Stomach smooth muscle (tissue), 2 donors: ENCODE data around the gene LTB.
A peak's percentile ranks its signal among the peaks of the same experiment; 100 is the strongest.

Experiments
- H3K27ac ChIP-seq: one replicate; pipeline ENCODE4 v1.7.0; 2013; ENCODE audit warnings: mild to moderate bottlenecking, low read length, inconsistent platforms
- H3K27me3 ChIP-seq, 2 donors: one replicate each; pipeline ENCODE4 v1.7.0; 2013; ENCODE audit warnings: low read length in 2 of 2; ENCODE audit not compliant: insufficient read depth in 2 of 2, control insufficient read depth in 1 of 2
- H3K36me3 ChIP-seq, 2 donors: one replicate each; pipeline ENCODE4 v1.7.0; 2013; ENCODE audit warnings: low read length in 2 of 2; ENCODE audit not compliant: control insufficient read depth in 2 of 2, insufficient read depth in 2 of 2
- H3K4me1 ChIP-seq: one replicate; pipeline ENCODE4 v1.7.0; 2013; ENCODE audit warnings: low read length; ENCODE audit not compliant: control insufficient read depth, insufficient read depth
- H3K4me3 ChIP-seq, 2 donors: one replicate each; pipeline ENCODE4 v1.7.0; 2013; ENCODE audit warnings: low read length in 2 of 2
- H3K9ac ChIP-seq, 2 donors: one replicate each; pipeline ENCODE4 v1.7.0; 2013; ENCODE audit warnings: low read length in 2 of 2, mild to moderate bottlenecking in 1 of 2
- H3K9me3 ChIP-seq, 2 donors: one replicate each; pipeline ENCODE4 v1.7.0; 2013; ENCODE audit warnings: low read length in 2 of 2; ENCODE audit not compliant: control insufficient read depth in 2 of 2
- donor health status: healthy.
- donor health status: Pancreatic carcinoma.

LTB gene

GRCh38 chr6:31574106-31575061 is 7.8 kb downstream of the LTB start:
- Histone ChIP-seq H3K9me3 (no peaks in the 10 kb centered on the region), H3K4me3 (no peak overlapping the region), H3K27ac (peak overlapping the region; percentile 49), H3K4me1 (no peaks in the 10 kb centered on the region), H3K36me3 (no peaks in the 10 kb centered on the region), H3K9ac (no peak overlapping the region), H3K27me3 (peaks cover 0 to 2% of the 10 kb centered on the region in 2 donors)

DNA sequence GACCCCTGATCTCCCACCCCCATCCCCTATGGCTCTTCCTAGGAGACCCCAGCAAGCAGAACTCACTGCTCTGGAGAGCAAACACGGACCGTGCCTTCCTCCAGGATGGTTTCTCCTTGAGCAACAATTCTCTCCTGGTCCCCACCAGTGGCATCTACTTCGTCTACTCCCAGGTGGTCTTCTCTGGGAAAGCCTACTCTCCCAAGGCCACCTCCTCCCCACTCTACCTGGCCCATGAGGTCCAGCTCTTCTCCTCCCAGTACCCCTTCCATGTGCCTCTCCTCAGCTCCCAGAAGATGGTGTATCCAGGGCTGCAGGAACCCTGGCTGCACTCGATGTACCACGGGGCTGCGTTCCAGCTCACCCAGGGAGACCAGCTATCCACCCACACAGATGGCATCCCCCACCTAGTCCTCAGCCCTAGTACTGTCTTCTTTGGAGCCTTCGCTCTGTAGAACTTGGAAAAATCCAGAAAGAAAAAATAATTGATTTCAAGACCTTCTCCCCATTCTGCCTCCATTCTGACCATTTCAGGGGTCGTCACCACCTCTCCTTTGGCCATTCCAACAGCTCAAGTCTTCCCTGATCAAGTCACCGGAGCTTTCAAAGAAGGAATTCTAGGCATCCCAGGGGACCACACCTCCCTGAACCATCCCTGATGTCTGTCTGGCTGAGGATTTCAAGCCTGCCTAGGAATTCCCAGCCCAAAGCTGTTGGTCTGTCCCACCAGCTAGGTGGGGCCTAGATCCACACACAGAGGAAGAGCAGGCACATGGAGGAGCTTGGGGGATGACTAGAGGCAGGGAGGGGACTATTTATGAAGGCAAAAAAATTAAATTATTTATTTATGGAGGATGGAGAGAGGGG is 8.8 kb downstream of the LTB start:
- H3K9ac ChIP-seq: no peak overlapping the region
- no peaks in the 10 kb centered on the region for H3K9me3 ChIP-seq
- H3K4me1 ChIP-seq: no peaks in the 10 kb centered on the region
- H3K4me3 ChIP-seq: no peak overlapping the region
- H3K27me3 ChIP-seq: peaks cover 3 to 6% of the 10 kb centered on the region in 2 donors
- H3K36me3 ChIP-seq: no peaks in the 10 kb centered on the region
- no peak overlapping the region for H3K27ac ChIP-seq

DNA sequence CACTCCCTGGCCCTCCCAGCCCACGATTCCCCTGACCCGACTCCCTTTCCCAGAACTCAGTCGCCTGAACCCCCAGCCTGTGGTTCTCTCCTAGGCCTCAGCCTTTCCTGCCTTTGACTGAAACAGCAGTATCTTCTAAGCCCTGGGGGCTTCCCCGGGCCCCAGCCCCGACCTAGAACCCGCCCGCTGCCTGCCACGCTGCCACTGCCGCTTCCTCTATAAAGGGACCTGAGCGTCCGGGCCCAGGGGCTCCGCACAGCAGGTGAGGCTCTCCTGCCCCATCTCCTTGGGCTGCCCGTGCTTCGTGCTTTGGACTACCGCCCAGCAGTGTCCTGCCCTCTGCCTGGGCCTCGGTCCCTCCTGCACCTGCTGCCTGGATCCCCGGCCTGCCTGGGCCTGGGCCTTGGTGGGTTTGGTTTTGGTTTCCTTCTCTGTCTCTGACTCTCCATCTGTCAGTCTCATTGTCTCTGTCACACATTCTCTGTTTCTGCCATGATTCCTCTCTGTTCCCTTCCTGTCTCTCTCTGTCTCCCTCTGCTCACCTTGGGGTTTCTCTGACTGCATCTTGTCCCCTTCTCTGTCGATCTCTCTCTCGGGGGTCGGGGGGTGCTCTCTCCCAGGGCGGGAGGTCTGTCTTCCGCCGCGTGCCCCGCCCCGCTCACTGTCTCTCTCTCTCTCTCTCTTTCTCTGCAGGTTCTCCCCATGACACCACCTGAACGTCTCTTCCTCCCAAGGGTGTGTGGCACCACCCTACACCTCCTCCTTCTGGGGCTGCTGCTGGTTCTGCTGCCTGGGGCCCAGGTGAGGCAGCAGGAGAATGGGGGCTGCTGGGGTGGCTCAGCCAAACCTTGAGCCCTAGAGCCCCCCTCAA is 9.9 kb downstream of the LTB start, which contains the start of gene LTA:
Gene LTA, plus strand, starts transcription at position 249 of the 871 bp plus-strand sequence. Its CDS starts 454 bp downstream, at position 703.
- Histone ChIP-seq H3K9ac (no peak within 1 kb of the TSS), H3K27ac (no peak within 1 kb of the TSS)

GRCh38 chr6:31569861-31570536 is 12.2 kb downstream of the LTB start:
- Histone ChIP-seq H3K9ac (no peak overlapping the region), H3K4me3 (no peak overlapping the region), H3K4me1 (no peaks in the 10 kb centered on the region), H3K36me3 (no peaks in the 10 kb centered on the region), H3K27ac (no peak overlapping the region), H3K27me3 (peaks cover 11 to 13% of the 10 kb centered on the region in 2 donors), H3K9me3 (no peaks in the 10 kb centered on the region)

More for the DNA sequence above, 9.9 kb downstream of the LTB start, which contains the start of gene LTA:
- Histone ChIP-seq H3K4me1 (no peaks in the 10 kb centered on the region), H3K36me3 (no peaks in the 10 kb centered on the region), H3K4me3 (no peak within 1 kb of the TSS), H3K27me3 (peaks cover 11 to 13% of the 10 kb centered on the region in 2 donors), H3K9me3 (no peaks in the 10 kb centered on the region)

DNA sequence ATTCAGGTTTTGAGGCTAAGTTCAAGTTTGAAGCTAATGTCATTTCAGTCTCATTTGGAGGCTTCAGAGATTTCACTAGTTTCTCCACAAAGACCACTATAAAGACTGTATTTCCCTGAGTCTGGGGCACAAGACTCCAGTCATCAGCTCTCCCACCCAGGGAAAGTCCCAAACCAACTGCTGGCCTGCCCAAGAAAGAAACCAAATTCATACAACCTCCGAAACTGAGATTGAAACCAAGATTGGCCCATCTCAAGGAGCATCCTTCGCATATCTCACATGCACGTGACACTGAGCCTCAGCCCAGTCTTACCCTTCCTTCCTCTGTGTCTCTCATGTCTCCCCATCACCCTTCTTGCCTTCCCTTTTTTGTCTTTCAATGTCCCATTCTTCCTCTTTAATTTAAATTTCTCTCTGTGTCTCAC is 13.7 kb downstream of the LTB start:
- no peaks in the 10 kb centered on the region for H3K36me3 ChIP-seq
- H3K27ac ChIP-seq: no peak overlapping the region
- H3K9ac ChIP-seq: no peak overlapping the region
- H3K9me3 ChIP-seq: no peaks in the 10 kb centered on the region
- H3K27me3 ChIP-seq: peaks cover 11 to 13% of the 10 kb centered on the region in 2 donors
- H3K4me3 ChIP-seq: no peak overlapping the region
- H3K4me1 ChIP-seq: no peaks in the 10 kb centered on the region

DNA sequence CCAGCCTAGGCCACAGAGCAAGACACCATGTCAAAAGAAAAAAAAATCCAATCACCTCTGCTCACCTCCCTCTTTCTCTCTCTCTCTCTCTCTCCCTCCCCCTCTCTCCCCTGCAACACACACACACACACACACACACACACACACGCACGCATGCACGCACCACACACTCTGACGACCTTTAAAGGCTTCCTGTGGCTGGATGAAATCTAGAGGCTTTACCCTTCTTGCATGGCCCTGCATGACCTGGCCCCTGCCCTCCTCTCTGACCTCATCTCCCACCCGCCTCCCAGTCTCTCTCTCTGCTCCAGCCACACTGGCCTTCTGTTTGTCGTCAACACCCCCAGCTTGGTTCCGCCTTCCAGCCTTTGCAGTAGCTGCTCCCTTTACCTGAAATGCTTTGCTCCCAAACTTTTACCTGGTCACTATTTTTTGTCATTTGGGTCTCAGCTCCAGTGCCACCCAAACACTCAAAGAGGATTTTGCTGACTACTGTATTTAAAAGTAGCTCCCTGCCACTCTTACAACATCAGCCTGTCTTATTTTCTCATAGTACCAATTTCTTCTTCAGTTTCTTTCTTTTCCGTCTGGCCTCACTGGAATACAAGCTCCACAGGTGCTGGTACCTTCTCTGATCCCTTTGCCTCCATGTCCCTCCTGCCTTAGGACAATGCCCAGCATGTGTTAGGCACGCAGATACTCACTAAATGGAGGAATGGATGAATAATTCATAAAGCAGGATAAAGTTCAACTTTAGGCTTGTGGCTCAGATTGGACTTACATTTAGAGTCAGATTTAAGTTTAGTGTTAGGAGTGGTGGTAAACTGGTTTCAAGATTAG is 14.5 kb downstream of the LTB start:
- Histone ChIP-seq H3K4me3 (no peak overlapping the region), H3K36me3 (no peaks in the 10 kb centered on the region), H3K27me3 (peaks cover 11 to 13% of the 10 kb centered on the region in 2 donors), H3K9ac (no peak overlapping the region), H3K9me3 (no peaks in the 10 kb centered on the region), H3K4me1 (no peaks in the 10 kb centered on the region), H3K27ac (no peak overlapping the region)

DNA sequence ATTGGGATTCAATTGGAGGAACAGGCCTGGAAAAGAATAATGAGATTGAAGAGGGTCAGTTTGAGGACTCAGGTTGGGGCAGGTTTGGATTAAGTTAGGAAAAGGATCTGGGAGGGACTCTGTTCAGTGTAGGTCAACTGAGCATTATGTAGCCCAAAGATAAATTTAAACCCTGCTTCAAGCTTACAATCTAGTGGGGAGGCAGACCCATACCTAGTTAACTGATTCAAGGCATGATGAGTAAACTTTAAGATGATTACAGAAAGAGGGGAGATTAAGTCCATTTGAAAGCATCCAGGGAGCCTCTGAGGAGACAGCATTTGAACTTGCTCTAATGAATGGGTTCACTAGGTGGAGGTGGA is 21.5 kb downstream of the LTB start:
- no peak overlapping the region for H3K4me3 ChIP-seq
- H3K27ac ChIP-seq: peak overlapping the region; percentile 24
- H3K9ac ChIP-seq: peak overlapping the region in 1 of 2 donors; percentile 15

DNA sequence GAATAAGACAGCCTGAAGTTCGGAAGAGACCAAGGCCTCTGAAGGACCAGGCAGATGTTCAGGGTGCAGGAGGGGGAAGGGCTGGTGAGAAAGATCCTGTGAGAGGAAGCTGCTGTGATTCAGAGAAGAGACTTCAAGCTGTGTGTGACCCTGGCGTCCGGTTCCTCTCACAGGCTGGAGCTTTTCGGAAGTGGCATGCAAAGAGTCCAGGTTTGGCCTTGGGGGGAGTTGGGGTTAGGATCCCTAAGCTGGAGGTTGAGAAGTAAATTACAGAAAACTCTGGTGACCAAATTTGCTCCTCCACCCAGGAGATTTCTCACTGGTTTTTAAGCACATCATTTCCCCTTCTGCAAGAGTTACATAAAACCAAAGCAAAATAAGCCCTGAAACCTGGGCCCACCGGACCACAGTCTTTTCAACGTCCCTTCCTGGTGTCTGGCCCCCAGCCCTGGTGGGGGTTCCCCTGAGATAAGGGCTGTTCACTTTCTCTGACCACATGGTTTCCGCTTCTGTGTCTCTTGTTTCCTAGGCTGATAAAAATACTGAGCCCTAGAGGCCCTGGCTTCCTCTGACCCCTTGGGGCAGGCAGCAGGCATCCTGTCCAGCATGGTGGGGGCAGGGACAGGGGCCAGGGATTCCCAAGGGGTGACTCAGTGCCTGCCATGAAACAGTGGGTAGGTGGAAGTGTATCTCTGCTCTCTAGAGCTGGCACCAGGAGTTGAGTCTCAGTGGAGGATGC is 22.1 kb downstream of the LTB start:
- H3K4me1 ChIP-seq: peaks cover 4% of the 10 kb centered on the region
- H3K9me3 ChIP-seq: no peaks in the 10 kb centered on the region
- H3K27me3 ChIP-seq: no peaks in the 10 kb centered on the region
- peak overlapping the region in 1 of 2 donors; percentile 15 for H3K9ac ChIP-seq
- no peak overlapping the region for H3K4me3 ChIP-seq
- H3K27ac ChIP-seq: peak overlapping the region; percentile 24
- peaks cover 24 to 30% of the 10 kb centered on the region in 2 donors for H3K36me3 ChIP-seq

More for the DNA sequence above, 21.5 kb downstream of the LTB start:
- Histone ChIP-seq H3K4me1 (peaks cover 4% of the 10 kb centered on the region), H3K36me3 (peaks cover 24 to 30% of the 10 kb centered on the region in 2 donors), H3K9me3 (no peaks in the 10 kb centered on the region), H3K27me3 (no peaks in the 10 kb centered on the region)

GRCh38 chr6:31559606-31559957 is 22.6 kb downstream of the LTB start:
- Histone ChIP-seq H3K27ac (peak overlapping the region; percentile 24), H3K9me3 (no peaks in the 10 kb centered on the region), H3K4me3 (no peak overlapping the region), H3K36me3 (peaks cover 24 to 30% of the 10 kb centered on the region in 2 donors), H3K9ac (no peak overlapping the region), H3K4me1 (peaks cover 4% of the 10 kb centered on the region), H3K27me3 (no peaks in the 10 kb centered on the region)
